Caco-2 (cell line): Measurements from ENCODE around the gene EFNA4. TPM values are rescaled to one million over a fixed set of nuclear protein-coding genes. Genes with fewer than 3 reads are reported as not detected.
A peak's percentile ranks its signal among the peaks of the same experiment; 100 is the strongest.

Experiments
- BruUV-seq: library from RNA; stranded (reverse); fragments of 400-500 nt; replicated peaks from 2 replicates; lab custom pipeline; 2021; lab: Mats Ljungman, UMichigan
- CTCF ChIA-PET: fragments of 300-600 bp; sonication (Branson Sonifier 250); formaldehyde crosslinking; loops from one replicate; lab custom pipeline; 2022; ENCODE audit warnings: antibody characterized with exemption; lab: Charles Lee
- POLR2A ChIA-PET: fragments of 300-600 bp; sonication (Branson Sonifier 250); formaldehyde crosslinking; loops from one replicate; lab custom pipeline; 2022; ENCODE audit warnings: antibody characterized with exemption; lab: Charles Lee
- DNase-seq, 2 experiments: peaks; one replicate each; pipeline versions ENCODE4 v3.0.0 to v3.0.0-alpha.2; 2020 to 2022
- H3K27me3 ChIP-seq: replicated peaks from 2 replicates; pipeline ENCODE4 v1.6.0; 2011; ENCODE audit warnings: low read length; ENCODE audit not compliant: control insufficient read depth, insufficient read depth
- H3K36me3 ChIP-seq: 2 replicates; pipeline ENCODE4 v1.5.1; 2011; ENCODE audit warnings: low read length; ENCODE audit not compliant: control insufficient read depth, insufficient read depth
- H3K4me1 ChIP-seq: fragments of 250-450 bp; sonication (Bioruptor Pico); 2 replicates; pipeline ENCODE4 v1.5.1; 2020; ENCODE audit warnings: mild to moderate bottlenecking
- H3K4me3 ChIP-seq: 2 replicates; pipeline ENCODE4 v1.5.1; 2011; ENCODE audit warnings: low read depth, mild to moderate bottlenecking, control low read depth, low read length
- H3K9me3 ChIP-seq: fragments of 250-450 bp; sonication (Bioruptor Pico); 2 replicates; pipeline ENCODE4 v1.5.1; 2020; ENCODE audit warnings: mild to moderate bottlenecking, moderate library complexity
- H3K27ac Mint-ChIP-seq: one replicate; pipeline ENCODE4 v1.8.0; 2022; ENCODE audit warnings: mixed read lengths; ENCODE audit not compliant: unreplicated experiment
- H3K27me3 Mint-ChIP-seq: one replicate; pipeline ENCODE4 v1.8.0; 2022; ENCODE audit warnings: mixed read lengths; ENCODE audit not compliant: insufficient read depth, unreplicated experiment
- H3K36me3 Mint-ChIP-seq: one replicate; pipeline ENCODE4 v1.8.0; 2022; ENCODE audit warnings: mild to moderate bottlenecking, mixed read lengths; ENCODE audit not compliant: insufficient read depth, unreplicated experiment
- H3K4me1 Mint-ChIP-seq: one replicate; pipeline ENCODE4 v1.8.0; 2022; ENCODE audit warnings: low read depth, mixed read lengths; ENCODE audit not compliant: unreplicated experiment
- H3K4me3 Mint-ChIP-seq: one replicate; pipeline ENCODE4 v1.8.0; 2022; ENCODE audit warnings: mild to moderate bottlenecking, moderate library complexity, mixed read lengths; ENCODE audit not compliant: unreplicated experiment
- H3K9me3 Mint-ChIP-seq: one replicate; pipeline ENCODE4 v1.8.0; 2022; ENCODE audit warnings: mixed read lengths; ENCODE audit not compliant: unreplicated experiment
- CTCF ChIP-seq, 2 experiments: fragments of 200-600 bp in 1 of 2; IDR thresholded peaks; 1 replicate in 1 of 2; 2 replicates in 1 of 2; pipeline versions ENCODE4 v1.5.1 to v1.8.0; 2011 to 2022; ENCODE audit warnings: antibody characterized with exemption in 1 of 2, control low read depth in 1 of 2, inconsistent platforms in 1 of 2, low read depth in 1 of 2, low read length in 1 of 2, mild to moderate bottlenecking in 1 of 2, moderate library complexity in 1 of 2; ENCODE audit not compliant: insufficient read depth in 1 of 2, severe bottlenecking in 1 of 2, unreplicated experiment in 1 of 2
- intact Hi-C: fragments of 100-400 bp; cut with micrococcal nuclease; formaldehyde crosslinking; loops from one replicate; pipeline ENCODE4 v1.10.0; 2022; ENCODE audit not compliant: unreplicated experiment
- total RNA-seq: library from RNA; stranded (reverse); gene quantifications from 2 replicates; pipeline ENCODE4 v1.2.3, GENCODE V29; 2022

The EFNA4 gene
- total RNA-seq, 1 experiment from 2014 or later = 13.8 TPM

- H3K4me1 ChIP-seq = peaks cover 20% of the 10 kb centered on the region
- H3K27ac Mint-ChIP-seq = no peak overlapping the region
- POLR2A ChIA-PET = interaction anchor here (0.6 to 1.0 kb wide), 2 partner anchors 53 to 81 kb away, joined by 3 to 6 read pairs; no protein-coding TSS in a partner anchor
- H3K27me3 ChIP-seq = no peaks in the 10 kb centered on the region
- no peaks in the 10 kb centered on the region for H3K36me3 ChIP-seq
- peaks cover 6% of the 10 kb centered on the region for H3K36me3 Mint-ChIP-seq
- H3K9me3 ChIP-seq = no peaks in the 10 kb centered on the region
- no peak overlapping the region for H3K4me3 Mint-ChIP-seq
- intact Hi-C loops = no loop called here
- H3K4me1 Mint-ChIP-seq = peaks cover 19% of the 10 kb centered on the region
- no peaks in the 10 kb centered on the region for H3K9me3 Mint-ChIP-seq
- H3K4me3 ChIP-seq = no peak overlapping the region
- CTCF ChIA-PET = interaction anchor here (0.6 to 1.1 kb wide), 2 partner anchors 36 to 478 kb away, joined by 4 to 6 read pairs; no protein-coding TSS in a partner anchor
- TF ChIP-seq CTCF (IDR thresholded peaks at IDR 0.05; ENCODE audit: insufficient read depth in 1 of 2, low read depth in 1 of 2, low read length in 1 of 2, severe bottlenecking in 1 of 2, unreplicated experiment in 1 of 2) = no peak
- no peaks in the 10 kb centered on the region for H3K27me3 Mint-ChIP-seq
- no peak for DNase-seq
- BruUV-seq = no TSS peak
Measured at GRCh38 chr1:155053531-155054105, 9.9 kb upstream of the EFNA4 start.

- no peaks in the 10 kb centered on the region for H3K9me3 Mint-ChIP-seq
- intact Hi-C loops = no loop called here
- ChIA-PET POLR2A (interaction anchor here (1.2 kb wide), 1 partner anchor 83 kb away, joined by 3 read pairs; no protein-coding TSS in a partner anchor), CTCF (interaction anchor here (0.8 to 2.8 kb wide), 4 partner anchors 9 to 96 kb away, joined by 3 to 13 read pairs (median 4); partner anchors contain the start of gene PYGO2)
- Histone ChIP-seq H3K27me3 (no peaks in the 10 kb centered on the region), H3K4me1 (0 out of 2 replicates have a peak, but pooled peaks cover 11% of the 10 kb centered on the region), H3K36me3 (no peaks in the 10 kb centered on the region; the same call in 1 of the 2 replicates), H3K9me3 (no peaks in the 10 kb centered on the region), H3K4me3 (no peak overlapping the region)
- H3K27me3 Mint-ChIP-seq = no peaks in the 10 kb centered on the region
- no peak for DNase-seq
- peaks cover 7% of the 10 kb centered on the region for H3K4me1 Mint-ChIP-seq
- TF ChIP-seq CTCF (IDR thresholded peaks at IDR 0.05; ENCODE audit: insufficient read depth in 1 of 2, low read depth in 1 of 2, low read length in 1 of 2, severe bottlenecking in 1 of 2, unreplicated experiment in 1 of 2) = no peak
- no TSS peak for BruUV-seq
- peaks cover 12% of the 10 kb centered on the region for H3K36me3 Mint-ChIP-seq
- H3K27ac Mint-ChIP-seq = no peak overlapping the region
- H3K4me3 Mint-ChIP-seq = no peak overlapping the region
Measured at GRCh38 chr1:155057104-155057503, 6.4 kb upstream of the EFNA4 start.

- POLR2A ChIA-PET = interaction anchor here (0.6 to 1.2 kb wide), 2 partner anchors 84 to 498 kb away, joined by 3 read pairs; no protein-coding TSS in a partner anchor
- Mint-ChIP-seq H3K36me3 (peaks cover 12% of the 10 kb centered on the region), H3K4me1 (peaks cover 6% of the 10 kb centered on the region)
Measured at GRCh38 chr1:155057788-155058211, 5.7 kb upstream of the EFNA4 start.

More at GRCh38 chr1:155057788-155058211, 5.7 kb upstream of the EFNA4 start:
- Mint-ChIP-seq H3K9me3 (no peaks in the 10 kb centered on the region), H3K27me3 (no peaks in the 10 kb centered on the region), H3K4me3 (no peak overlapping the region), H3K27ac (no peak overlapping the region)
- CTCF ChIA-PET = interaction anchor here (0.8 to 2.8 kb wide), 6 partner anchors 10 to 96 kb away, joined by 3 to 13 read pairs (median 4); partner anchors contain the start of gene PYGO2
- no TSS peak for BruUV-seq
- Histone ChIP-seq H3K4me1 (0 out of 2 replicates have a peak, but pooled peaks cover 10% of the 10 kb centered on the region), H3K9me3 (no peaks in the 10 kb centered on the region), H3K36me3 (no peaks in the 10 kb centered on the region; the same call in 1 of the 2 replicates), H3K27me3 (no peaks in the 10 kb centered on the region), H3K4me3 (no peak overlapping the region)
- DNase-seq = no peak
- peak in 1 of 2 experiments; percentile 21 for TF ChIP-seq CTCF (IDR thresholded peaks at IDR 0.05; ENCODE audit: insufficient read depth in 1 of 2, low read depth in 1 of 2, low read length in 1 of 2, severe bottlenecking in 1 of 2, unreplicated experiment in 1 of 2)
- intact Hi-C loops = no loop called here
